22Rv1 (cell line): ENCODE results near the gene RBM6.

Experiments used
- CTCF ChIP-seq: fragments of 450-650 bp; IDR thresholded peaks from 2 replicates; pipeline ENCODE4 v1.5.1; 2017; ENCODE audit warnings: mild to moderate bottlenecking
- ZFX ChIP-seq: fragments of 450-650 bp; IDR thresholded peaks from 2 replicates; pipeline ENCODE4 v1.6.1; 2017; ENCODE audit warnings: antibody characterized with exemption, borderline replicate concordance

GRCh38 chr3:49930922-49931321 is 9.0 kb upstream of the RBM6 start:
- TF ChIP-seq CTCF (peak; percentile 62), ZFX (no peak)
